Activated gamma-delta T cell (primary cell): ENCODE measurements around the gene ARHGAP24.

Source experiments
- DNase-seq: peaks from one replicate; lab custom pipeline; 2025; lab: John Stamatoyannopoulos, UW

Gene ARHGAP24

DNA sequence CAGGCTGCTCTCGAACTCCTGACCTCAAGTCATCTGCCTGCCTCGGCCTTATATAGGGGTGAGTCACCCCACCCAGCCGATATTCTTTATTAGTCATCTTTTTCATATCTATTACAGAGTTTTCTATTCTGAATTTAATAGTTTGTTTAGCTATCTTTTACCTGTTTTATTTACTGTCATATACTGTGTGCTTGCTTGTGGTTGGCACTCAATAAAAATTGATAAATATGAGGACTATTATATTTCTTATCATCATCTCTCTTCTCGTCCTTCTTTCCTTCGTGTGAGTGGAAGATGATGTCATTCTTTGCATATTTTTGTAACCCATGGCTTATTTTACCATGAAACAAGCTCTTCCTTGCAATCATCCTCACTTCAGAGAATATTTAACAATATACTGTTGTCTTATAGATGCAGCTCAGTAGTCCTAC lies 265.5 kb downstream of the ARHGAP24 start:
- DNase-seq, result no peak

- DNase-seq, result no peak
Measured at GRCh38 chr4:85741381-85741780, 266.4 kb downstream of the ARHGAP24 start.

- DNase-seq, result no peak
Measured at GRCh38 chr4:85741921-85742591, 267.1 kb downstream of the ARHGAP24 start.

DNA sequence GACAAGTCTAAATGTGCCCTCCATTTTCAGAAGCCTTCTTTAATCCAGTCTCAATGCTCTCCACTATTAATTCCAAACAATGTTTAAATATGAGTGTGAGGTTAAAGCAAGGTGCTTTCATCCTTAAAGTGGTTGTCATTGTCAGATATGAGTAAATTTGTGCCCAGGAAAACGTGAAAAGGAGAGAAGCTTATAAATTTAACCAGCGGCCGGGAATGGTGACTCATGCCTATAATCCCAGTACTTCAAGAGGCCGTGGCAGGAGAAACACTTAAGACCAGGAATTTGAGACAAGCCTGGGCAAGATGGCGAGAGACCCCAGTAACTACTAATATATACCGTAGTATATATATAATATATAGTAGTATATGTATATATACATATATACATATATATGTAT lies 270.0 kb downstream of the ARHGAP24 start:
- DNase-seq, result no peak

DNA sequence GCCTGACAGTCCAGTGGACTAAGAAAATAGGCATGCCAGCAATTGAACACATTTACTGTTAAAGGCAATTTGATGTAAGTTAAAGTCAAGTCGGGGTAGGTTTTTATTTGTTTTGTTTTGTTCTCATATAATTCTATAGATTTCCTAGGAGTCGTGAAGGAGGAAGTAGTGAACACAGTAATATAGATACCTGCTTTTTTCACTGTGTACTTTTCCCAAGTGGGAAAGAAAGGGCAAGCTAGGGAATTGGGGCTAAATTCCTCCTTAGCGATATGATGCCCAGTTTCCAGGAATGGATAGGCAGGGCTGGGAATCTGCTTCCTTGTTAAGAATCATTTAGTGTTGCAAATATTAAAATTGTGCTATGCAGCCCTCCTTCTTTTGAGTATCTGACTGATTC lies 271.0 kb downstream of the ARHGAP24 start:
- DNase-seq, result no peak

DNA sequence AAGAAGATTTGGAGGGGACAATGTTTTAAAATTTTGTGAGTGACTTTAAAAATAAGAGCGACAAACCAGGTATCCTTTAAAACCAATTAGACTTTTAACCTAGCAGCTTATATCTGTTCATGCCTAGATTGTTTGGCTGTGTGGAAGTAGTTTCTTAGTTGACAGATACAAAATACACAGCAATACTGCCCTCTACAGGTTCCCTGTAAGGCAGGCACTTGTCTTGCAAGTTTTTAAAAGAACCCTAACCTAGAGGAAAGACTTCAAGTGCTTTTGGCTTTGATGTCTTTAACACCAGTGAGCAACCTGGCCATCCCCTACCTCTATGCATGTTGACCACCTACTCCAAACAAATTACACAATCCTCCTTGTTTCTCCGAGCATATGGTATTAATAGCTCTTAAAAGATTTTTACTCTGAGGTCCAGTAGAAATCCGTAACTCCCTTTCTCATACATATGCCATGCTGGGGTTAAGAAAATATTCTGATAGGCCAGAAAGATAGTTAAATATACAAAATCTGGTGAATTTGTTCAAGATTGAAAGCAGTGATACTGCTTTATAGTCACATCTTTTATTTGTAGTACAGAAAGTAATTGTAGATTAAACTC lies 273.0 kb downstream of the ARHGAP24 start:
- DNase-seq, result no peak

DNA sequence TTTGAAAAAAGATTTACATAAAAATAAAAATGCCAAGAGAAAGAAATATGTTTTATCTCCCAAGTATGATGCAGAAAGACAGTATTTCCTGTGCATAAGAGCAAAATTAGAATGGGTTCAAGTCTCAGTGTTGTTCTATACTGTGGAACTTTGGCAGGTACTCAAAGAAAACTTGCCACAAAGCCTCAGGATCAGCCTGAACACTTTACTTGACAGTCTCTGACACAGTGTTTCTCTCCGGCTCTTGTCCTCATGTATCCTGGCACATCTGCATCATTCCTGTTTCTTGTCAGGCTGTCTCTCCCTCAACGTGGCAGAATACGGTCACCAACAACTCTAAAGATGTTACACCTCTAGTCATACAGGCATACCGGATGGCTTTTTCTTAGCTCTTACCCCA lies 273.7 kb downstream of the ARHGAP24 start:
- DNase-seq, result no peak

DNA sequence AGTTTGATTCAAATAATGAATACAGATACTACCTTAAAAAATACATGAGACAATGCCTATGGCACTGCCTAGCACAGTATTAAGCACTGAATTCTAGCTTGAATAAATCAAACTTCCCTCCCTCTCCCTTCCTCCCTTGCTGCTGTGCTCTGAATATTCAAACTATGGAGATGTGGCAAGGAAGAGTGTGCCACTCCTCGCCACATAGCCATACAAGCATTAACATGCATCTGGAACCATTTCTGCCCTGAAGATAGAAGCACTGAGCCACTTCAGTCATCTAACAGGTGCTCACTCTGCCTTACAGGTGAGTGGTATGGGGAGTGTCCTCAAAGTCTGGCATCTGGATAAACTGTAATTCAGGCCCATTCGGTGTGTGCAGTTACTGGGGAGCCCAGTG lies 276.9 kb downstream of the ARHGAP24 start:
- DNase-seq, result no peak

- no peak for DNase-seq
Measured at GRCh38 chr4:85755285-85755684, 280.3 kb downstream of the ARHGAP24 start.

DNA sequence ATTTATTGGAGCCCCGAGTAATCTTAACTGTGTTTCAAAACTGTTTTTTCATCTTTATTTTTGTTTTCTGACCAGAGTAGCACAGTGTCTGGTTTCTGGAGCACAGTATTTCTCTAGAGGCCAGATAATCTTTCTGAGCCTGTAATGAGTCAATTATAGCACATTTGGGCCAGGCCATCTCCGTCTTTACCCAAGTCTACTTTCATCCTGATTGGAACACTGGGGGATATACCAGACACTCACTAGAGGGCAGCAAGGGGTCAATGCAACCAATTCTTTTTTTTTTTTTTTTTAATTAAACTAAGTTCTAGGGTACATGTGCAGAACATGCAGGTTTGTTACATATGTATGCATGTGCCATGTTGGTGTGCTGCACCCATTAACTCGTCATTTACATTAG lies 282.0 kb downstream of the ARHGAP24 start:
- DNase-seq, result no peak

GRCh38 chr4:85759388-85759787 lies 284.4 kb downstream of the ARHGAP24 start:
- no peak for DNase-seq

DNA sequence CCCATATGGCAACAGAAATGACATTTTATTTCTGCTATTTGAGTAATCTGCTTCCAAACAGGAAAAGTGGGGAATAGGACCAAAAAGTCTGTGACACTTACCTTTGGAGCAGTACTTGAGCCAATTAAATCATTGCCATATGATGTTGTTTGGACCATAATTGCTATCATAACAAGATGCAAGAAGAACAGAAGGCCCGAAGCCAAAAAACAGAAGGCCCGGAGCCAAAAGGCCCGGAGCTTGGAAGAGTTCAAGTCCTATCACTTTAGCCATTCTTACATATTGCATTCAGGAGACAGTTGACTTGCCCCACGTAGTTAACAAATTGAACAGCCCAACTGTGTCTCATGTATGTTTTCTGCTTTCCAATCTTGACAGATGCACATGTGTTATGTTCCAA lies 285.6 kb downstream of the ARHGAP24 start:
- no peak for DNase-seq

DNA sequence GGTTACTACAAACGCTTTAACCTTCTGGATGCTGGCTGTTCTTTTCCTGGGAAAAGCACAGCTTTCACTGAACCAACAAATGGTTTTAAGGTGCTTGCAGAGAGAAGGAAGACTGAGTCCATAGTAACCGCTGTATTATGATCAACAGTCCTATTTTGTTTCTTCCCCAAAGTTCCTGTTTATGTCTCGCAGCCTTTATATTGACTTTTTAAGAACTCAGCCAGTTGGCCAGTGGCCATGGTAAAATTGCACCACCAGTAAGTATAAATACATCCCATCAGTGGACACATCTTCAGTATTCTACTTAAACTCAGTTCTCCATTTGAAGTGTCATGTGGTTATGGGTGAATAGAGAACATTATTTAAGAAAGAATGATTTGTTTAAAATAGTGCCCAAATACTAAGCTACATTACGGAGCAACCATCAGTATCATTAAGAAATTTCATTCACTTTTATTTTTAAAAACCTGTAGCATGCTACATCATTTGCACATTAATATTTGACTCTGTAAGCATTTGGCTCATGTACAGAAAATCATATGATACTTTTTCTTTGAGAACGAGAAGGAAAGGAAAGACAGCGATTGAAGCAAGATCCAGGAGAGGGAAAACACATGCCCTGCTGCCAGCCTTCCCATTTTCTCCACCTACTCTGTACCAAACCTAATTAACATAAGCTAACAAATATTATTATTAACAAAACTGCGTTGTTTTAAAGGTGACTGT lies 287.0 kb downstream of the ARHGAP24 start:
- no peak for DNase-seq

DNA sequence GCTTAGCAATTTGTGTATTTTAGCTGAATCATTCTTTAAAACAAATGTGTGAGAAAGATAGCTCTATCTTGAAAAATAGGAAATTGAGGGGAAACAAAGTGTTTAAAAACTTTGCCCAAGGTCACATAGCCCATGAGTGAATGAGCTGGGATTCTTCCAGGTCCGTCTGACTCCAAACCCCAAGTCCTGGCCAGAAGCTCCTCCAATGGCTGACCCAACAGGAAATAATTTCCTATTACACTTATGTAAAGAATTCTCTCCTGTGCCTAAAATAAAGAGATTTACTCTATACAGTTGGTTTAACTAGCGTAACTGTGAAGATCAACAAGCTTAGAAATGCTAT lies 287.6 kb downstream of the ARHGAP24 start:
- DNase-seq, result no peak

DNA sequence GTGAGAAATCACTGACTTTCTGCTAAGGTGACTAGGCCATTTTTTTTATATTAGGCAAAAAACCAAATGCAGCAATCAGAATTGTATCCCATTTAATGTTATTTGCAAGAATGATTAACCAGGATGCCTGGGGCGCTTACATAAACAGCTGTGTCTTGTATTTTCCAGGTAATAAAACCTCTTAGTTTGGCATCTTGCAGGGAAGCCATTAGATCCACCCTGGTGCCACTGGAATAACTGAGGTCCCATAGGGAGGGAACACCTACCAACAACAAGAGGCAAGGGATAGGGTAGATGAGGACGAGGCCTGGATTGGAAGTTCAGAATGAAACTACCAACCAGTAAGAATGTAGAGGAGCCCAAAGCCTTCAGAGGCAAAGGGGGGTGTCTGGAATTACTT lies 288.3 kb downstream of the ARHGAP24 start:
- no peak for DNase-seq

DNA sequence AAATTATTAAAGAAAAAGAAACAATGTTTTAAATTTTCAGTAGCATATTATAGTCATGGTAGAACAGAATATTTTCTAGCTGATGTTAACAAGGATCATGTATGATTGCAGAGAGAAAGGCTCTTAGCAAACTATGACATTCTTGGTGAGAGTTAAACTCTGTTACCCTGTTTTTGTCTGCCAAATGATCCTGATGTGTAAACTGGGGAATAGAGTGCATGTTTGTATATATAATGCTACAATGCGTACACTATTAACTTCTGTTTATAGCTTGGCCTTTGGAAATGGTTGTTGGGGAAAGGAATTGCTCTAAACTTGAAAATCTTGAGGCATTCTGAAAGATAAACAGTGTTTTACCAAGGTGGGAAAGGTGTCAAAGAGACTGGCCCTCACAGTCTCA lies 292.7 kb downstream of the ARHGAP24 start:
- no peak for DNase-seq

DNA sequence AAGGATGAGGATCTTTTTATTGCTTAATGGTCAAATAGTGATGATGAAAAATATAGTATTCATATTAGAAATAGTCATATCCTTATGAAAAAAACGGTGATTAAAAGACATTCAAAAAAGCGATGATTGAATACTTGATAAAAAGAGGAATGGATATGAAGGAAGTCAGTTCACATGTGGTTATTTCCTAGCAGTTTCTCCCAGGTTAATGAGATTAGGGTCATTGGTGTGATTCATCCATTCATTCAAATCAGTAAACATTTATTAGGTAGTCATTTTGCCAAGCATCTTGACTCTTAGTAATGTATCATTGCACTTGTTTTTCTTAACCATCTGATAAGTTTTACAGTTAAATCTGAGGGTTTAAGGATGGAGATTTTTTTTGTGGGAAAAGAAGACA lies 294.1 kb downstream of the ARHGAP24 start:
- DNase-seq, result no peak

DNA sequence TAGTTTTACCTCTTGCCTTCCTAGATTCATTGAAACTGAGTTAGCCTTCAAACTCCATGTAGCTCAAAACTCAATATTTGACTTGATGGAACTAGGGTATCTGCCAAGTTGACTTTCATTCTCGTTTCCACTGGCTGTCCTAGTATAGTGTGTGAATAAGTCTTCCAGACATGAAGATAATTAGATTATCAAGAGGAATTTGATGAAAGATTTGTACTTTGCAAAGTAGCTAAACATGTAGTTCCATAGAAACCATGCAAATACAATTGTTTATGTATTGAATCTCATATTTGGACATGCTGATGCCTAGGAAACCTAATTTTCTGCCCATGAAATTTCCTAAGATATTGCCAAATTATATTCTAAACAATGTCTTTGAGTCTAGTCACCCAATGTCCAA lies 297.5 kb downstream of the ARHGAP24 start:
- no peak for DNase-seq

GRCh38 chr4:85773372-85773771 lies 298.4 kb downstream of the ARHGAP24 start:
- no peak for DNase-seq

GRCh38 chr4:85774000-85774399 lies 299.1 kb downstream of the ARHGAP24 start:
- no peak for DNase-seq

DNA sequence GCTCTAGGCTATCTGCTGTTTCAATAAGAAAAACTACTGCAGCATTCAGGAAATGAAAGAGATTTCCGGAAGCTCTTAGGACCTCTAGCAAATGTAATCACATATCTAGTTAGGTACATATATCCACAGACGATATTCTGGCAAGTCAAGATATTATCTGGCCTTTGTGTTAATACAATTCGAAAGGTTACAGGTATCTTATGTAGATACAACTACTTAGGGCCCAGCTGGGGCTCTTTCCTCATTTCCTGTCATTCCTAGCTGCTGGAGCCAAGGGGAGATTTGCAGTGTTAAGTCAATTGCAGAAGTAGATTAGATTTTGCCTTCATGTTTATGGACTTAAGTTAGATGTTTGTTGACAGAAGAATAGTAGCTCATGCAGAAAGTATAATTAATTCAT lies 299.5 kb downstream of the ARHGAP24 start:
- DNase-seq, result no peak

- DNase-seq, result no peak
Measured at GRCh38 chr4:85776096-85776495, 301.1 kb downstream of the ARHGAP24 start.

DNA sequence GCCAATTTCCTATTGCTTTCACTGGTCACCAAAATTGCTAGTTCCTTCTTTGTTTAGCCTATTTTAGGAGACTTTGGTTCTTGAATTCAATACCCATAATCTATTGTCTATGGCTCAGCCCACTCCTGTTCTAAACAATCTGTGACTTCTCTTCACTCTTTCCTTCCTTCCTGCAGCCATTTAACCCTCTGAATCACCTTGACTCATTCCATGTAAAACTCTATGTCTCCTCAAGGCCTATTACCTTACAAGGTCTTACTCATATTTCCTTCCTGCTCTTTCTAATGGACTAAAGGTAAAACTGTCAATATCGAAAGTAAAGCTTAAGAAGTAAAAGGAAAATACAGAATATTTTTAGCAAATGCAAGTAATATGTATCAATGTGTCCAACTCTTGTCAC lies 301.6 kb downstream of the ARHGAP24 start:
- no peak for DNase-seq
